ENCODE results near the gene TTC7B.

- TF ChIP-seq CTCF (IDR thresholded peaks at IDR 0.05) (no peak), POLR2AphosphoS5 (IDR thresholded peaks at IDR 0.05) (no peak), POLR2A (IDR thresholded peaks at IDR 0.05) (no peak)
Observed at GRCh38 chr14:90724866-90725265, 91.4 kb downstream of the TTC7B start.

Data from prostate gland (tissue), 2 donors.